BLaER1 treated with 17β-estradiol and CSF1 and Interleukin-3, amounts not matched to agents 10 nM and 100 nM (cell line): Measurements from ENCODE around the gene CD4.
"Not testable (repeated sequence)": the region's sequence is repeated elsewhere in the genome, so short reads cannot be mapped to it uniquely, and the experiment has no call there.

ENCODE experiments used
- H3K27ac ChIP-seq, 11 experiments: shearing (Covaris generic); formaldehyde crosslinking; 2 replicates each; pipeline ENCODE4 v1.8.1; 2022
- H3K27me3 ChIP-seq, 11 experiments: shearing (Covaris generic); formaldehyde crosslinking; 2 replicates each; pipeline ENCODE4 v1.8.1; 2022
- H3K36me3 ChIP-seq, 11 experiments: shearing (Covaris generic); formaldehyde crosslinking; 2 replicates each; pipeline ENCODE4 v1.8.1; 2022
- H3K4me1 ChIP-seq, 10 experiments: shearing (Covaris generic); formaldehyde crosslinking; 2 replicates each; pipeline ENCODE4 v1.8.1; 2022
- H3K4me2 ChIP-seq, 11 experiments: shearing (Covaris generic); formaldehyde crosslinking; 2 replicates each; pipeline ENCODE4 v1.8.1; 2022
- H3K4me3 ChIP-seq, 10 experiments: shearing (Covaris generic); formaldehyde crosslinking; 2 replicates each; pipeline ENCODE4 v1.8.1; 2022
- H3K9ac ChIP-seq, 11 experiments: shearing (Covaris generic); formaldehyde crosslinking; 2 replicates each; pipeline ENCODE4 v1.8.1; 2022
- H3K9me3 ChIP-seq, 11 experiments: shearing (Covaris generic); formaldehyde crosslinking; replicated peaks in 1 of 11; 2 replicates each; pipeline ENCODE4 v1.8.1; 2022
- H4K20me1 ChIP-seq, 11 experiments: shearing (Covaris generic); formaldehyde crosslinking; 2 replicates each; pipeline ENCODE4 v1.8.1; 2022
- Cebpa-rat ChIP-seq, 11 experiments: shearing (Covaris generic); IDR thresholded peaks; 2 replicates each; pipeline ENCODE4 v1.8.1; 2022

Gene CD4

GRCh38 chr12:6788972-6789924 lies at the start of gene CD4:
TSS of gene CD4 (plus strand) at chr12:6789528. CDS start at chr12:6800139, 10,611 bp downstream.
- peak within 1 kb of the TSS in 2 of 11 experiments; percentile 32 to 54; a peak in 2 of 22 replicates for H3K9ac ChIP-seq
- peak within 1 kb of the TSS in 3 of 10 experiments; percentile 20 to 46 (median 42); a peak in 5 of 20 replicates for H3K4me3 ChIP-seq
- H3K27ac ChIP-seq = peak within 1 kb of the TSS in 2 of 11 experiments; percentile 64 to 66; a peak in 4 of 22 replicates

GRCh38 chr12:6742080-6742479 lies 47.2 kb upstream of the CD4 start:
- H3K27me3 ChIP-seq, H4K20me1 ChIP-seq, H3K9ac ChIP-seq, H3K27ac ChIP-seq, H3K4me3 ChIP-seq, H3K4me2 ChIP-seq, H3K9me3 ChIP-seq: not testable (repeated sequence)
- Histone ChIP-seq H3K4me1 (peaks cover 16 to 29% (median 23%) of the 10 kb centered on the region in 10 experiments), H3K36me3 (peaks cover 4 to 12% (median 10%) of the 10 kb centered on the region in 11 experiments)

More at GRCh38 chr12:6788972-6789924, at the start of gene CD4:
- H3K36me3 ChIP-seq = no peaks in the 10 kb centered on the region
- peaks cover 16 to 97% (median 90%) of the 10 kb centered on the region in 11 experiments for H3K27me3 ChIP-seq
- H4K20me1 ChIP-seq = peaks cover 0 to 37% (median 0%) of the 10 kb centered on the region in 11 experiments; a peak in 12 of 22 replicates
- peaks cover 40 to 91% (median 54%) of the 10 kb centered on the region in 10 experiments for H3K4me1 ChIP-seq
- no peak for TF ChIP-seq Cebpa-rat (IDR thresholded peaks at IDR 0.05)
- peak within 1 kb of the TSS in 10 of 11 experiments; percentile 10 to 98 (median 38); a peak in 16 of 22 replicates for H3K4me2 ChIP-seq
- no peaks in the 10 kb centered on the region for H3K9me3 ChIP-seq

GRCh38 chr12:6742834-6743233 lies 46.5 kb upstream of the CD4 start:
- TF ChIP-seq Cebpa-rat (IDR thresholded peaks at IDR 0.05) = no peak
- H3K4me2 ChIP-seq = no peak overlapping the region
- no peak overlapping the region for H3K9ac ChIP-seq

GRCh38 chr12:6743300-6743699 lies 46.0 kb upstream of the CD4 start:
- peaks cover 16 to 24% (median 22%) of the 10 kb centered on the region in 11 experiments for H3K36me3 ChIP-seq
- not testable (repeated sequence) for H3K9me3 ChIP-seq, H3K9ac ChIP-seq, H3K4me2 ChIP-seq, H3K4me3 ChIP-seq, H4K20me1 ChIP-seq, H3K27ac ChIP-seq, H3K27me3 ChIP-seq
- H3K4me1 ChIP-seq = peaks cover 16 to 34% (median 25%) of the 10 kb centered on the region in 10 experiments

More at GRCh38 chr12:6742834-6743233, 46.5 kb upstream of the CD4 start:
- Histone ChIP-seq H3K9me3 (no peaks in the 10 kb centered on the region), H3K27ac (no peak overlapping the region), H3K4me3 (no peak overlapping the region), H3K36me3 (peaks cover 11 to 19% (median 17%) of the 10 kb centered on the region in 11 experiments), H3K4me1 (peaks cover 16 to 34% (median 25%) of the 10 kb centered on the region in 10 experiments), H4K20me1 (peaks cover 0 to under 1% (median 0%) of the 10 kb centered on the region in 11 experiments; a peak in 1 of 22 replicates), H3K27me3 (no peaks in the 10 kb centered on the region)

- Histone ChIP-seq H3K4me1 (peaks cover 17 to 44% (median 31%) of the 10 kb centered on the region in 10 experiments), H3K27ac (peak overlapping the region; percentile 54 to 84 (median 74); a peak in 21 of 22 replicates), H3K36me3 (peaks cover 42 to 50% (median 48%) of the 10 kb centered on the region in 11 experiments), H3K9me3 (no peaks in the 10 kb centered on the region), H3K4me3 (no peak overlapping the region), H3K9ac (peak overlapping the region in 10 of 11 experiments; percentile 31 to 65 (median 53); a peak in 17 of 22 replicates), H3K27me3 (no peaks in the 10 kb centered on the region), H3K4me2 (peak overlapping the region; percentile 67 to 86 (median 81)), H4K20me1 (peaks cover 0 to 18% (median 0%) of the 10 kb centered on the region in 11 experiments; a peak in 4 of 22 replicates)
- peak in 1 of 11 experiments; percentile 19; a peak in 2 of 22 replicates for TF ChIP-seq Cebpa-rat (IDR thresholded peaks at IDR 0.05)
These were observed 43.4 kb upstream of the CD4 start for GRCh38 chr12:6745741-6746525.

GRCh38 chr12:6747216-6747615 lies 42.1 kb upstream of the CD4 start:
- Histone ChIP-seq H3K9me3 (no peaks in the 10 kb centered on the region), H3K36me3 (peaks cover 53 to 61% (median 59%) of the 10 kb centered on the region in 11 experiments), H4K20me1 (peaks cover 0 to 31% (median 9%) of the 10 kb centered on the region in 11 experiments; a peak in 12 of 22 replicates), H3K4me3 (no peak overlapping the region), H3K4me1 (peaks cover 29 to 57% (median 44%) of the 10 kb centered on the region in 10 experiments), H3K4me2 (peak overlapping the region in 1 of 11 experiments; percentile 3; a peak in 1 of 22 replicates), H3K9ac (no peak overlapping the region; a peak in 1 of 22 replicates), H3K27me3 (no peaks in the 10 kb centered on the region), H3K27ac (peak overlapping the region in 6 of 11 experiments; percentile 37 to 84 (median 80); a peak in 7 of 22 replicates)
- TF ChIP-seq Cebpa-rat (IDR thresholded peaks at IDR 0.05) = no peak

- peaks cover 32 to 61% (median 47%) of the 10 kb centered on the region in 10 experiments for H3K4me1 ChIP-seq
- no peak for TF ChIP-seq Cebpa-rat (IDR thresholded peaks at IDR 0.05)
- peaks cover 53 to 61% (median 59%) of the 10 kb centered on the region in 11 experiments for H3K36me3 ChIP-seq
- H3K27me3 ChIP-seq = no peaks in the 10 kb centered on the region
- H3K4me3 ChIP-seq = no peak overlapping the region
- H4K20me1 ChIP-seq = peaks cover 0 to 36% (median 11%) of the 10 kb centered on the region in 11 experiments; a peak in 12 of 22 replicates
- H3K9me3 ChIP-seq = no peaks in the 10 kb centered on the region
- no peak overlapping the region for H3K9ac ChIP-seq
- no peak overlapping the region for H3K4me2 ChIP-seq
- H3K27ac ChIP-seq = no peak overlapping the region
These were observed 40.6 kb upstream of the CD4 start for GRCh38 chr12:6748761-6749160.

GRCh38 chr12:6750506-6750905 lies 38.8 kb upstream of the CD4 start:
- Histone ChIP-seq H3K27ac (no peak overlapping the region), H3K27me3 (no peaks in the 10 kb centered on the region), H3K36me3 (peaks cover 53 to 61% (median 59%) of the 10 kb centered on the region in 11 experiments), H3K4me1 (peaks cover 35 to 62% (median 47%) of the 10 kb centered on the region in 10 experiments), H4K20me1 (peaks cover 0 to 36% (median 11%) of the 10 kb centered on the region in 11 experiments; a peak in 12 of 22 replicates), H3K9me3 (no peaks in the 10 kb centered on the region), H3K4me2 (peak overlapping the region in 5 of 11 experiments; percentile 94 to 99 (median 96); a peak in 7 of 22 replicates), H3K4me3 (no peak overlapping the region), H3K9ac (peak overlapping the region in 4 of 11 experiments; percentile 0 to 96 (median 16); a peak in 5 of 22 replicates)
- TF ChIP-seq Cebpa-rat (IDR thresholded peaks at IDR 0.05) = no peak
